HCT116 (cell line): ENCODE data around the gene AMACR. TPM values are rescaled to one million over a fixed set of nuclear protein-coding genes. Genes with fewer than 3 reads are reported as not detected.

Source experiments
- ATAC-seq: fragments of 200-7000 bp; cut with Tn5 transposase; 2 replicates; pipeline ENCODE4 v1.9.1; 2020; ENCODE audit warnings: mild to moderate bottlenecking, moderate library complexity
- BruUV-seq: library from RNA; stranded (reverse); fragments of 400-500 nt; replicated peaks from 2 replicates; lab custom pipeline; 2021; lab: Mats Ljungman, UMichigan
- CTCF ChIA-PET: fragments of 300-600 bp; sonication (Branson Sonifier 250); formaldehyde crosslinking; loops from one replicate; lab custom pipeline; 2021; ENCODE audit warnings: antibody characterized with exemption; lab: Charles Lee
- POLR2A ChIA-PET: fragments of 300-600, 350-600 bp; sonication (Branson Sonifier 250); formaldehyde crosslinking; loops from one replicate; lab custom pipeline; 2021; ENCODE audit warnings: antibody characterized with exemption; lab: Charles Lee
- RAD21 ChIA-PET, 2 experiments: fragments of 300-600 bp; sonication (Branson Sonifier 250); formaldehyde crosslinking; loops; one replicate each; lab custom pipeline; 2023; ENCODE audit warnings: low total read pairs in 2 of 2; ENCODE audit not compliant: uncharacterized antibody in 2 of 2, unreplicated experiment in 2 of 2, low non-redundant PET in 1 of 2; lab: Charles Lee
- DNase-seq: peaks from one replicate; pipeline ENCODE4 v3.0.0-alpha.2; 2010; ENCODE audit warnings: low read depth, low spot score
- H2AFZ ChIP-seq: fragments of 200-600 bp; shearing (Covaris generic), sonication (generic); 2 replicates; pipeline ENCODE4 v1.6.1; 2017; ENCODE audit warnings: low read depth, mixed run types, mixed read lengths, antibody characterized with exemption, low read length; ENCODE audit not compliant: poor library complexity, severe bottlenecking
- H3K27ac ChIP-seq: 2 replicates; pipeline ENCODE4 v1.5.1; 2012; ENCODE audit warnings: low read depth, low read length
- H3K27me3 ChIP-seq: fragments of 200-600 bp; sonication (generic); 2 replicates; pipeline ENCODE4 v1.6.1; 2016; ENCODE audit warnings: mixed run types, low read length, mixed read lengths; ENCODE audit not compliant: insufficient read depth
- H3K36me3 ChIP-seq, 2 experiments: fragments of 200-500 bp in 1 of 2; fragments of 200-600 bp in 1 of 2; sonication (Bioruptor generic) in 1 of 2; sonication (generic) in 1 of 2; 2 replicates each; pipeline versions ENCODE4 v1.5.1 to v1.6.1; 2014 to 2016; ENCODE audit warnings: low read length in 2 of 2, inconsistent platforms in 1 of 2, mixed read lengths in 1 of 2, mixed run types in 1 of 2; ENCODE audit not compliant: insufficient read depth in 2 of 2, control insufficient read depth in 1 of 2
- H3K4me1 ChIP-seq, 2 experiments: fragments of 200-600 bp in 1 of 2; sonication (generic) in 1 of 2; 2 replicates each; pipeline versions ENCODE4 v1.5.1 to v1.6.1; 2012 to 2017; ENCODE audit warnings: low read length in 2 of 2, inconsistent platforms in 1 of 2, mild to moderate bottlenecking in 1 of 2, mixed read lengths in 1 of 2, mixed run types in 1 of 2, moderate library complexity in 1 of 2; ENCODE audit not compliant: insufficient read depth in 2 of 2, control insufficient read depth in 1 of 2
- H3K4me2 ChIP-seq: fragments of 200-600 bp; sonication (generic); 2 replicates; pipeline ENCODE4 v1.6.1; 2017; ENCODE audit warnings: mixed run types, low read length, mixed read lengths
- H3K4me3 ChIP-seq, 2 experiments: fragments of 200-600 bp in 1 of 2; sonication (generic) in 1 of 2; replicated peaks in 1 of 2; 2 replicates each; pipeline ENCODE4 v1.5.1; 2011 to 2016; ENCODE audit warnings: low read length in 2 of 2, control low read depth in 1 of 2, low read depth in 1 of 2, mild to moderate bottlenecking in 1 of 2, mixed read lengths in 1 of 2, mixed run types in 1 of 2
- H3K79me2 ChIP-seq: fragments of 200-600 bp; sonication (generic); 2 replicates; pipeline ENCODE4 v1.6.1; 2017; ENCODE audit warnings: mild to moderate bottlenecking, mixed run types, low read length, moderate library complexity, mixed read lengths; ENCODE audit not compliant: insufficient read depth
- H3K9ac ChIP-seq: fragments of 200-600 bp; sonication (generic); 2 replicates; pipeline ENCODE4 v1.6.1; 2016; ENCODE audit warnings: low read length, mixed read lengths
- H3K9me2 ChIP-seq: fragments of 200-600 bp; sonication (generic), shearing (Covaris generic); 2 replicates; pipeline ENCODE4 v1.6.1; 2017; ENCODE audit warnings: mixed run types, mild to moderate bottlenecking, moderate library complexity; ENCODE audit not compliant: insufficient read depth
- H3K9me3 ChIP-seq, 2 experiments: fragments of 200-500 bp in 1 of 2; fragments of 200-600 bp in 1 of 2; sonication (Bioruptor generic) in 1 of 2; sonication (generic) in 1 of 2; 2 replicates each; pipeline ENCODE4 v1.6.1; 2014 to 2017; ENCODE audit warnings: low read length in 2 of 2, mixed read lengths in 2 of 2, inconsistent platforms in 1 of 2, low read depth in 1 of 2, mild to moderate bottlenecking in 1 of 2, mixed run types in 1 of 2, moderate library complexity in 1 of 2; ENCODE audit not compliant: control insufficient read depth in 1 of 2, insufficient read depth in 1 of 2
- H4K20me1 ChIP-seq: fragments of 200-600 bp; sonication (generic), shearing (Covaris generic); 2 replicates; pipeline ENCODE4 v1.6.1; 2017; ENCODE audit warnings: mixed run types, mild to moderate bottlenecking, moderate library complexity; ENCODE audit not compliant: insufficient read depth
- CEBPB ChIP-seq: IDR thresholded peaks from 2 replicates; pipeline ENCODE4 v1.6.1; 2012; ENCODE audit warnings: low read depth
- EGR1 ChIP-seq: IDR thresholded peaks from 2 replicates; pipeline ENCODE4 v1.6.1; 2012; ENCODE audit warnings: low read depth
- EZH2 ChIP-seq: fragments of 200-600 bp; sonication (generic); IDR thresholded peaks from 2 replicates; pipeline ENCODE4 v1.6.1; 2017; ENCODE audit warnings: antibody characterized with exemption, mixed run types
- EZH2phosphoT487 ChIP-seq: fragments of 200-600 bp; IDR thresholded peaks from 2 replicates; pipeline ENCODE4 v1.6.1; 2018; ENCODE audit warnings: antibody characterized with exemption, borderline replicate concordance
- JUND ChIP-seq: IDR thresholded peaks from 2 replicates; pipeline ENCODE4 v1.6.1; 2012
- RAD21 ChIP-seq: IDR thresholded peaks from 2 replicates; pipeline ENCODE4 v1.6.1; 2012; ENCODE audit warnings: low read depth, mild to moderate bottlenecking
- REST ChIP-seq: IDR thresholded peaks from 2 replicates; pipeline ENCODE4 v1.6.1; 2012; ENCODE audit warnings: low read depth
- SIN3A ChIP-seq: IDR thresholded peaks from 2 replicates; pipeline ENCODE4 v1.6.1; 2012; ENCODE audit warnings: low read depth
- ZFX ChIP-seq: fragments of 450-650 bp; IDR thresholded peaks from 2 replicates; pipeline ENCODE4 v1.6.1; 2017
- intact Hi-C: fragments of 100-400 bp; cut with micrococcal nuclease; formaldehyde crosslinking; loops from 2 replicates; pipeline ENCODE4 v1.10.0; 2022
- total RNA-seq: library from RNA; stranded (reverse); gene quantifications from one replicate; pipeline ENCODE4 v1.2.1, GENCODE V29; 2021; ENCODE audit not compliant: unreplicated experiment

Gene AMACR
- total RNA-seq, 1 experiment from 2014 or later = 4.3 TPM

GRCh38 chr5:34038390-34038789, 30.5 kb upstream of the AMACR start:
- no peaks in the 10 kb centered on the region for H3K4me1 ChIP-seq
- no peaks in the 10 kb centered on the region for H3K9me2 ChIP-seq
- DNase-seq (no peak), ATAC-seq (no peak)
- intact Hi-C loops = no loop called here
- no TSS peak for BruUV-seq
- ChIA-PET CTCF (no interaction called here), POLR2A (no interaction called here), RAD21 (no interaction called here)
- no peaks in the 10 kb centered on the region for H3K36me3 ChIP-seq
- H3K4me3 ChIP-seq = no peak overlapping the region
- H3K4me2 ChIP-seq = no peak overlapping the region
- H3K27ac ChIP-seq = no peak overlapping the region
- no peaks in the 10 kb centered on the region for H3K27me3 ChIP-seq
- H3K79me2 ChIP-seq = no peaks in the 10 kb centered on the region
- H4K20me1 ChIP-seq = no peaks in the 10 kb centered on the region; the same call in 1 of the 2 replicates
- H3K9me3 ChIP-seq = no peaks in the 10 kb centered on the region
- TF ChIP-seq REST = no peak
- TF ChIP-seq SIN3A = no peak
- TF ChIP-seq EZH2 = no peak
- TF ChIP-seq EGR1 = no peak
- no peak for TF ChIP-seq RAD21
- TF ChIP-seq ZFX = no peak
- no peak for TF ChIP-seq JUND
- TF ChIP-seq EZH2phosphoT487 = no peak
- no peak for TF ChIP-seq CEBPB
- TF ChIP-seq, all 23 proteins: peak for 0
- no peak overlapping the region for H2AFZ ChIP-seq
- no peak overlapping the region for H3K9ac ChIP-seq
